Heart right ventricle (tissue), 16 donors: Measurements from ENCODE around the gene LRFN3. TPM values are rescaled to one million over a fixed set of nuclear protein-coding genes. Genes with fewer than 3 reads are reported as not detected.

Source experiments
- ATAC-seq, 8 donors: fragments of 200-7000 bp; cut with Tn5 transposase; one replicate each; pipeline ENCODE4 v1.9.1; 2020; ENCODE audit warnings: mild to moderate bottlenecking in 8 of 8, moderate library complexity in 8 of 8, moderate number of reproducible peaks in 1 of 8
- DNase-seq, 2 donors: peaks; one replicate each; pipeline ENCODE4 v3.0.0-alpha.2; 2020
- H3K27ac ChIP-seq, 10 donors: fragments of 200-600 bp; sonication (generic) in 2 of 10; one replicate each; pipeline versions ENCODE4 v1.5.0 to v1.8.0; 2020 to 2022; ENCODE audit warnings: mild to moderate bottlenecking in 3 of 10
- H3K27me3 ChIP-seq, 7 donors: fragments of 200-600 bp; one replicate each; pipeline ENCODE4 v1.8.0; 2021 to 2022; ENCODE audit warnings: mild to moderate bottlenecking in 2 of 7
- H3K36me3 ChIP-seq, 9 donors: fragments of 200-600 bp; sonication (generic) in 1 of 9; one replicate each; pipeline versions ENCODE4 v1.5.0 to v1.8.0; 2020 to 2022; ENCODE audit warnings: mild to moderate bottlenecking in 2 of 9
- H3K4me1 ChIP-seq, 9 donors: fragments of 200-600 bp; sonication (generic) in 1 of 9; one replicate each; pipeline versions ENCODE4 v1.5.0 to v1.8.0; 2020 to 2022; ENCODE audit warnings: mild to moderate bottlenecking in 4 of 9
- H3K4me3 ChIP-seq, 10 donors: fragments of 200-600 bp; sonication (generic) in 2 of 10; one replicate each; pipeline versions ENCODE4 v1.5.0 to v1.8.0; 2020 to 2022; ENCODE audit warnings: mild to moderate bottlenecking in 7 of 10, moderate library complexity in 2 of 10
- H3K9me3 ChIP-seq, 11 donors: fragments of 200-600 bp in 10 of 11; sonication (generic) in 2 of 11; one replicate each; pipeline versions ENCODE4 v1.5.0 to v1.8.0; 2013 to 2022; ENCODE audit warnings: mild to moderate bottlenecking in 2 of 11, control low read depth in 1 of 11, moderate library complexity in 1 of 11
- CTCF ChIP-seq, 9 donors: fragments of 200-600 bp; sonication (generic) in 2 of 9; IDR thresholded peaks; one replicate each; pipeline versions ENCODE4 v1.5.0 to v1.8.0; 2021 to 2022; ENCODE audit warnings: antibody characterized with exemption in 9 of 9, mild to moderate bottlenecking in 5 of 9, moderate library complexity in 1 of 9
- WGBS, 2 donors: extraction: QIAGEN DNeasy Blood & Tissue Kit; methylation state at CpG; one replicate each; pipeline ENCODE4 v1.1.7; 2013; ENCODE audit warnings: inconsistent platforms in 1 of 2; 5-methylcytosine and 5-hydroxymethylcytosine counted together
- intact Hi-C, 10 donors: fragments of 100-400 bp; cut with DNase I; formaldehyde crosslinking; loops; one replicate each; pipeline versions ENCODE4 v1.11.1 to v1.14.2; 2022
- polyA plus RNA-seq, 2 donors: library from polyadenylated mRNA; stranded (reverse); fragments of 200-250 nt; gene quantifications; one replicate each; pipeline ENCODE4 v1.2.3, GENCODE V29; 2013
- total RNA-seq, 10 donors: library from RNA; stranded (reverse); fragmentation: NEBNext Ultra II Directional in 3 of 10; extraction: Animal tissue kit (Norgen Biotek cat#: 25700) in 3 of 10; gene quantifications; one replicate each; pipeline versions ENCODE4 v1.2.1 to v1.2.4, GENCODE V29; 2021 to 2023
- donor health status: Arrhythmogenic right ventricular cardiomyopathy.
- donor health status: ischemic (EF 13 %, LVEDD 7.1; RV severe dilation, severe dysfunction).
- donor health status: healthy with polysubstance abuse.
- donor health status: DM: no; HTN: yes; CAD: no.
- donor health status: DM: no; HTN: no; CAD: no.
- donor health status: ischemic (EF 25% LVEDD 6.9; RV normal size, moderate dysfunction).
- donor health status: ischemic (EF 25% LVEDD 5.7; RV mildly dilated, moderate dysfunction).
- donor health status: healthy.
- donor health status: DM: yes; HTN: yes; CAD: no.
- donor health status: Ischemic cardiomyopathy.
- donor health status: ischemic (EF 35%, LVEDD 5.7; RV mildly dilated, moderate dysfunction).
- donor health status: nonischemic (EF 11% LVEDD 7.7; RV severe dilation, severe dysfunction).
- donor health status: DM: yes; HTN: yes; CAD: no.
- donor health status: PGD.
- donor health status: ischemic (EF 29% LVEDD 5.4; RV normal size, mild dysfunction).
- donor health status: nonischemic (EF 23%, LVEDD 6.1; RV moderate dilation, normal function).

Gene LRFN3
- total and polyA plus RNA-seq, 12 donors: 3.4 to 9.6 (median 5.8) TPM

- intact Hi-C loops: loop anchor here in 1 of 10 donors (10.0 kb wide), 1 partner anchor 124 kb away; the partner anchor contains the start of genes OVOL3, POLR2I and TBCB
- no peak for ATAC-seq
- H3K4me1 ChIP-seq: peaks cover 5 to 27% (median 13%) of the 10 kb centered on the region in 9 donors
These were observed 54.9 kb downstream of the LRFN3 start for GRCh38 chr19:35990771-35991730.

GRCh38 chr19:35991731-35992450 is 55.7 kb downstream of the LRFN3 start:
- ATAC-seq: no peak
- Histone ChIP-seq H3K9me3 (no peaks in the 10 kb centered on the region), H3K4me3 (no peak overlapping the region), H3K27me3 (peaks cover 0 to 21% (median 19%) of the 10 kb centered on the region in 7 donors), H3K27ac (no peak overlapping the region), H3K4me1 (peaks cover 7 to 31% (median 21%) of the 10 kb centered on the region in 9 donors), H3K36me3 (peaks cover 0 to 2% (median 0%) of the 10 kb centered on the region in 9 donors)
- DNase-seq: no peak
- intact Hi-C loops: loop anchor here in 1 of 10 donors (10.0 kb wide), 1 partner anchor 123 kb away; the partner anchor contains the start of genes OVOL3, POLR2I and TBCB
- 73 to 76% methylated on average over 7 of the region's 7 CpGs for WGBS, 2 donors
- TF ChIP-seq CTCF (IDR thresholded peaks at IDR 0.05): no peak

More at GRCh38 chr19:35990771-35991730, 54.9 kb downstream of the LRFN3 start:
- no peaks in the 10 kb centered on the region for H3K9me3 ChIP-seq
- no peaks in the 10 kb centered on the region for H3K36me3 ChIP-seq
- WGBS, 2 donors: 77 to 87% methylated on average over 10 of the region's 10 CpGs
- peaks cover 0 to 30% (median 27%) of the 10 kb centered on the region in 7 donors for H3K27me3 ChIP-seq
- no peak for TF ChIP-seq CTCF (IDR thresholded peaks at IDR 0.05)
- DNase-seq: no peak
- no peak overlapping the region for H3K4me3 ChIP-seq
- H3K27ac ChIP-seq: no peak overlapping the region

GRCh38 chr19:35992907-35993765 is 57.0 kb downstream of the LRFN3 start:
- Histone ChIP-seq H3K36me3 (peaks cover 0 to 15% (median 0%) of the 10 kb centered on the region in 9 donors), H3K27ac (no peak overlapping the region), H3K4me1 (peaks cover 7 to 31% (median 23%) of the 10 kb centered on the region in 9 donors), H3K9me3 (no peaks in the 10 kb centered on the region), H3K27me3 (peaks cover 0 to 9% (median 7%) of the 10 kb centered on the region in 7 donors), H3K4me3 (no peak overlapping the region)
- TF ChIP-seq CTCF (IDR thresholded peaks at IDR 0.05): no peak
- WGBS, 2 donors: 93 to 94% methylated on average over 8 of the region's 8 CpGs
- ATAC-seq (no peak), DNase-seq (no peak)
- intact Hi-C loops: loop anchor here in 1 of 10 donors (10.0 kb wide), 1 partner anchor 122 kb away; the partner anchor contains the start of genes OVOL3, POLR2I and TBCB
